ENCODE measurements around the gene TACC3.

DNA sequence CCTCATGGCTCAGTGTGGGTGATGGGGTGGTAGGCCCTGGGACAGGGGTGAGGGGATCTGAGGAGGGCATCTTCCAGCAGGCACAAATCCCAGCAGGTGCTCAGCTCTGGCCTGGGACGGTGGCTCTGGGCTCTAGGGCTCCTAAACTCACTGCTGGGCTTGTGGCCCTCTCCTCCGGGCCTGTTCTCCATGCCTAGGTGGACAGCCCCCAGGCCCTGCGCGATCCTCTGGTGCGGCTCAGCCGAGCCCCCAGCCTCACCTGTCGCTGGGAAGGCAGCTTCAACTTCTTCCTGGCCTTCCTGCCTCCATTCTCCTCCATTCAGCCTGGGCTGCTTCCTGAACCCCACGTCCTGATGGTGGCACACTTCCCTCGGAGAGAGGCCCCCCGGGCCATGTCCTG is 52.4 kb downstream of the TACC3 start:
- TF ChIP-seq EZH2 (IDR thresholded peaks at IDR 0.05; ENCODE audit: insufficient read depth, poor library complexity, severe bottlenecking) = no peak
- TF ChIP-seq EZH2phosphoT487 (IDR thresholded peaks at IDR 0.05; ENCODE audit: insufficient read depth, low read depth) = no peak

Measured in GM23248 (cell line).